ENCODE results near the gene PAAF1. TPM values are rescaled to one million over a fixed set of nuclear protein-coding genes. Genes with fewer than 3 reads are reported as not detected.
"Not testable (repeated sequence)": the region's sequence is repeated elsewhere in the genome, so short reads cannot be mapped to it uniquely, and the experiment has no call there.

PAAF1 gene
- polyA plus RNA-seq, 1 experiment, result 12.2 TPM

DNA sequence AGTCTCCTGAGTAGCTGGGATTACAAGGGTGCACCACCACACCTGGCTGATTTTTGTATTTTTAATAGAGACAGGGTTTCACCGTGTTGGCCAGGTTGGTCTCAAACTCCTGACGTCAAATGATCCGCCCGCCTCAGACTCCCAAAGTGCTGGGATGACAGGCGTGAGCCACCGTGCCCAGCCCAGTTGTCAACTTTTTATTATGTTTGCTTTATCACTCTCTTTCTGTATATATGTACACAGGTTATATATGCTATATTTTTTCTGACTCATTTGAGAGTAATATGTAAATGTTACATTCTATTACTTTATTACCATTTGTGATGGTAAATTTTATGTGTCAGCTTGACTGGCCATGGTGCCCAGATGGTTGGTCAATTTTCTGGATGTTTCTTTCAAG is 55.2 kb downstream of the PAAF1 start:
- ChIA-PET CTCF (interaction anchor here (0.6 to 3.6 kb wide), 9 partner anchors 9 to 522 kb away, joined by 3 to 22 read pairs (median 4); no protein-coding TSS in a partner anchor), POLR2A (no interaction called here)
- no peaks in the 10 kb centered on the region; the same call in none of the 2 replicates for H3K36me3 ChIP-seq (ENCODE audit: control insufficient read depth, insufficient read depth, low read length)
- no peak for DNase-seq (ENCODE audit: low read depth)
- TF ChIP-seq, protein P1, sequence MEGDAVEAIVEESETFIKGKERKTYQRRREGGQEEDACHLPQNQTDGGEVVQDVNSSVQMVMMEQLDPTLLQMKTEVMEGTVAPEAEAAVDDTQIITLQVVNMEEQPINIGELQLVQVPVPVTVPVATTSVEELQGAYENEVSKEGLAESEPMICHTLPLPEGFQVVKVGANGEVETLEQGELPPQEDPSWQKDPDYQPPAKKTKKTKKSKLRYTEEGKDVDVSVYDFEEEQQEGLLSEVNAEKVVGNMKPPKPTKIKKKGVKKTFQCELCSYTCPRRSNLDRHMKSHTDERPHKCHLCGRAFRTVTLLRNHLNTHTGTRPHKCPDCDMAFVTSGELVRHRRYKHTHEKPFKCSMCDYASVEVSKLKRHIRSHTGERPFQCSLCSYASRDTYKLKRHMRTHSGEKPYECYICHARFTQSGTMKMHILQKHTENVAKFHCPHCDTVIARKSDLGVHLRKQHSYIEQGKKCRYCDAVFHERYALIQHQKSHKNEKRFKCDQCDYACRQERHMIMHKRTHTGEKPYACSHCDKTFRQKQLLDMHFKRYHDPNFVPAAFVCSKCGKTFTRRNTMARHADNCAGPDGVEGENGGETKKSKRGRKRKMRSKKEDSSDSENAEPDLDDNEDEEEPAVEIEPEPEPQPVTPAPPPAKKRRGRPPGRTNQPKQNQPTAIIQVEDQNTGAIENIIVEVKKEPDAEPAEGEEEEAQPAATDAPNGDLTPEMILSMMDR (IDR thresholded peaks at IDR 0.05; ENCODE audit: insufficient read depth, low read depth, low read length), result no peak
- no peaks in the 10 kb centered on the region for H3K27me3 ChIP-seq (ENCODE audit: control insufficient read depth, insufficient read depth, low read length)
- no peak overlapping the region for H3K4me3 ChIP-seq (ENCODE audit: low read depth, low read length)

DNA sequence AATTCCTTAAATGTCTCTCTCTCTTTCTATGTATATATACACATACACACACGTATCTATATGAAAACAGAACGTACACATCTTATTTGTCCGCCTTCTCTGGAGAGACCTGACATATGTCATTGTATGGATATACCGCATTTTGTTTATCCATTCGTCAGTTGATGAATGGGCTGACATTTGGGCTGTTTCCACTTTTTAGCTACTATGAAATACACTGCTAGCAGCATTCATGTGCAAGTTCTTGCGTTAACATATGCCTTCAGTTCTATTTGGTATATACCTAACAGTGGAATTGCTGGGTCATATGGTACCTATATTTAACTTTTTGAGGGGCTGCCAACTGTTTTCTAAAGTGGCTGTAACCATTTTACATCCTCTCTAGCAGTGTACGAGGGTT is 56.0 kb downstream of the PAAF1 start:
- H3K36me3 ChIP-seq (ENCODE audit: control insufficient read depth, insufficient read depth, low read length), result no peaks in the 10 kb centered on the region; the same call in none of the 2 replicates
- POLR2A ChIA-PET, result no interaction called here

DNA sequence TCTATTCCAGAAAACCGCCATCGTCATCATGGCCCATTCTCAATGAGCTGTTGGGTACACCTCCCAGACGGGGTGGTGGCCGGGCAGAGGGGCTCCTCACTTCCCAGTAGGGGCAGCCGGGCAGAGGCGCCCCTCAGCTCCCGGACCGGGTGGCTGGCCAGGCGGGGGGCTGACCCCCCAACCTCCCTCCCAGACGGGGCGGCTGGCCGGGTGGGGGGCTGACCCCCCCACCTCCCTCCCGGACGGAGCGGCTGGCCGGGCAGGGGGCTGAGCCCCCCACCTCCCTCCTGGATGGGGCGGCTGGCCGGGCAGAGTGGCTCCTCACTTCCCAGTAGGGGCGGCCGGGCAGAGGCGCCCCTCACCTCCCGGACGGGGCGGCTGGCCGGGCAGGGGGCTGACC is 59.2 kb downstream of the PAAF1 start:
- H3K4me3 ChIP-seq (ENCODE audit: low read depth, low read length); DNase-seq (ENCODE audit: low read depth); H3K36me3 ChIP-seq (ENCODE audit: control insufficient read depth, insufficient read depth, low read length); H3K27me3 ChIP-seq (ENCODE audit: control insufficient read depth, insufficient read depth, low read length); POLR2A ChIA-PET: not testable (repeated sequence)
- CTCF ChIA-PET, result interaction anchor here (1.2 kb wide), 1 partner anchor 10 kb away, joined by 3 read pairs; no protein-coding TSS in a partner anchor

More for the DNA sequence above, 56.0 kb downstream of the PAAF1 start:
- no peaks in the 10 kb centered on the region for H3K27me3 ChIP-seq (ENCODE audit: control insufficient read depth, insufficient read depth, low read length)
- TF ChIP-seq, protein P1 (IDR thresholded peaks at IDR 0.05; ENCODE audit: insufficient read depth, low read depth, low read length), result no peak
- CTCF ChIA-PET, result interaction anchor here (1.1 to 3.6 kb wide), 3 partner anchors 10 to 454 kb away, joined by 3 to 22 read pairs (median 4); no protein-coding TSS in a partner anchor
- no peak overlapping the region for H3K4me3 ChIP-seq (ENCODE audit: low read depth, low read length)
- DNase-seq (ENCODE audit: low read depth), result no peak

DNA sequence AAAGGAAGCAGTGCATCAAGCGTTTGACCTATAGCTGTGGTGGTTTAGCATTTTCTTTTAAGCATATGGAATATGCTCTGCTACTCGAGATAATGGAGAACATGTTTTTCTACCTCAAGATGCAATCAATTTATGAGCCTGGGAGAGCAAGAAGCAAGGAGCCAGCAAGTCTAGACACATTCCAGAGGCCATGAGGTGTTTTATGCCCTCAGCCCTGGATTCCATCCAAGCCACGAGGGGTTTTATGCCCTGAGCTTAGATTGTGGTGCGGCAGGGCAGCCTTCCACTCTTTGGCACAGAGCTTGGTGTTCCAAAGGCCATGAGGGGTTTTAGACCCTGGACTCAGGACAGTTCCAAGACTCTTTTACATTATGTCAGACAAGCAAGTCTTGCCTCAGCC is 62.3 kb downstream of the PAAF1 start:
- no peaks in the 10 kb centered on the region for H3K36me3 ChIP-seq (ENCODE audit: control insufficient read depth, insufficient read depth, low read length)
- CTCF ChIA-PET, result interaction anchor here (0.6 to 1.7 kb wide), 2 partner anchors 31 to 513 kb away, joined by 3 read pairs; no protein-coding TSS in a partner anchor
- POLR2A ChIA-PET, result no interaction called here
- TF ChIP-seq, protein P1 (IDR thresholded peaks at IDR 0.05; ENCODE audit: insufficient read depth, low read depth, low read length), result no peak
- no peaks in the 10 kb centered on the region for H3K27me3 ChIP-seq (ENCODE audit: control insufficient read depth, insufficient read depth, low read length)
- DNase-seq (ENCODE audit: low read depth), result no peak
- no peak overlapping the region for H3K4me3 ChIP-seq (ENCODE audit: low read depth, low read length)

DNA sequence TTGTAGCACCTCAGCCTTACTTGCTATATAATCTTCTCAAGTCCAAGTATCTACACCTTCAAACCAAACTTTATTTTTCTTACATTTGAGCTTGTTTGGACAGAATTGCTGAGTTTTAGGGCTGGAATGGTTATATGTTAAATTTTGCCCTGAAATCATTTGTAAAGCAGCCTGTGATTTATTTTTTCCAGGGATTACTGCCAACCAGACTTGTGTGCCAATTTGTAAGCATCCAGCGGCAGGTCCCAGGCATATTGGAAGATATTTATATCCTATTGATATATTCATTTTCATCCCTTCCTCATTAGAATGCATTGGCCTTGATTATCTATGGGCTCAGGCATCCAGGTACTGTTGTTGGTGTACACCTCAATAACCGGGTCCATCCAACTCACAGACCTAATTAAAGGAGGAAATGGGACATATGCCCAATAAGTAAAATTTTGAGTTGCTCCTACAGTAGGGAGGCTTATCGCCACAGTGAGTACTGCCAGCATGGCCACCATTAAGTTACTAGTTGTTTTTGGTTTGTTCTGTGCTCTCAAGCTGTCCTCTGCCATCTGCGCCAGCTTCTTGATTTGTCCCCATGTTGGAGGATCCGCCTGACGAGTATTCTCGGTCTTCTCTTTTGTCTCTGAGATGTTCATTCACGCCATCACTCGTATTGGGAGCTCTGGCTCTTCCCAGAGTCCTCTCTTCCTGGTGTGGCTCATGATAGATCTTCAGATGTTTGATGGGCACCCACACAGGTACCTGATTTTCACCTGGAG is 64.2 kb downstream of the PAAF1 start:
- CTCF ChIA-PET, result interaction anchor here (0.9 to 1.4 kb wide), 3 partner anchors 10 to 315 kb away, joined by 3 to 4 read pairs (median 3); no protein-coding TSS in a partner anchor
- DNase-seq (ENCODE audit: low read depth), result no peak
- no peaks in the 10 kb centered on the region for H3K27me3 ChIP-seq (ENCODE audit: control insufficient read depth, insufficient read depth, low read length)
- no peak overlapping the region for H3K4me3 ChIP-seq (ENCODE audit: low read depth, low read length)
- POLR2A ChIA-PET, result no interaction called here
- no peaks in the 10 kb centered on the region for H3K36me3 ChIP-seq (ENCODE audit: control insufficient read depth, insufficient read depth, low read length)
- TF ChIP-seq, protein P1 (IDR thresholded peaks at IDR 0.05; ENCODE audit: insufficient read depth, low read depth, low read length), result no peak

All from BJ (cell line).